Muscle layer of duodenum (tissue), 2 donors: ENCODE results near the gene TP73.

ENCODE experiments used
- H3K27ac ChIP-seq: one replicate; pipeline ENCODE4 v1.7.0; 2013; ENCODE audit warnings: mild to moderate bottlenecking, low read length
- H3K27me3 ChIP-seq: one replicate; pipeline ENCODE4 v1.7.0; 2013; ENCODE audit warnings: low read depth, mild to moderate bottlenecking, control low read depth, low read length
- H3K36me3 ChIP-seq, 2 donors: one replicate each; pipeline ENCODE4 v1.7.0; 2013; ENCODE audit warnings: low read length in 2 of 2, control low read depth in 1 of 2, mild to moderate bottlenecking in 1 of 2; ENCODE audit not compliant: insufficient read depth in 2 of 2, control insufficient read depth in 1 of 2
- H3K4me1 ChIP-seq, 2 donors: one replicate each; pipeline ENCODE4 v1.7.0; 2013; ENCODE audit warnings: low read length in 2 of 2, mild to moderate bottlenecking in 2 of 2, control low read depth in 1 of 2, moderate library complexity in 1 of 2; ENCODE audit not compliant: insufficient read depth in 2 of 2, control insufficient read depth in 1 of 2
- H3K4me3 ChIP-seq, 2 donors: one replicate each; pipeline ENCODE4 v1.7.0; 2013; ENCODE audit warnings: low read length in 2 of 2, low read depth in 1 of 2, mild to moderate bottlenecking in 1 of 2
- H3K9me3 ChIP-seq, 2 donors: one replicate each; pipeline ENCODE4 v1.7.0; 2013; ENCODE audit warnings: low read length in 2 of 2, control low read depth in 1 of 2, mild to moderate bottlenecking in 1 of 2; ENCODE audit not compliant: control insufficient read depth in 1 of 2
- donor health status: healthy.

The TP73 gene

GRCh38 chr1:3639397-3639911 lies 12.9 kb upstream of the TP73 start:
- Histone ChIP-seq H3K9me3 (no peaks in the 10 kb centered on the region), H3K36me3 (peaks cover 26 to 65% of the 10 kb centered on the region in 2 donors)

GRCh38 chr1:3640121-3640837 lies 12.0 kb upstream of the TP73 start:
- H3K4me3 ChIP-seq = no peak overlapping the region
- H3K9me3 ChIP-seq = no peaks in the 10 kb centered on the region
- H3K4me1 ChIP-seq = no peaks in the 10 kb centered on the region
- peaks cover 21 to 63% of the 10 kb centered on the region in 2 donors for H3K36me3 ChIP-seq
- no peaks in the 10 kb centered on the region for H3K27me3 ChIP-seq
- H3K27ac ChIP-seq = no peak overlapping the region

More at GRCh38 chr1:3639397-3639911, 12.9 kb upstream of the TP73 start:
- Histone ChIP-seq H3K4me1 (no peaks in the 10 kb centered on the region), H3K27ac (no peak overlapping the region), H3K4me3 (no peak overlapping the region), H3K27me3 (no peaks in the 10 kb centered on the region)

DNA sequence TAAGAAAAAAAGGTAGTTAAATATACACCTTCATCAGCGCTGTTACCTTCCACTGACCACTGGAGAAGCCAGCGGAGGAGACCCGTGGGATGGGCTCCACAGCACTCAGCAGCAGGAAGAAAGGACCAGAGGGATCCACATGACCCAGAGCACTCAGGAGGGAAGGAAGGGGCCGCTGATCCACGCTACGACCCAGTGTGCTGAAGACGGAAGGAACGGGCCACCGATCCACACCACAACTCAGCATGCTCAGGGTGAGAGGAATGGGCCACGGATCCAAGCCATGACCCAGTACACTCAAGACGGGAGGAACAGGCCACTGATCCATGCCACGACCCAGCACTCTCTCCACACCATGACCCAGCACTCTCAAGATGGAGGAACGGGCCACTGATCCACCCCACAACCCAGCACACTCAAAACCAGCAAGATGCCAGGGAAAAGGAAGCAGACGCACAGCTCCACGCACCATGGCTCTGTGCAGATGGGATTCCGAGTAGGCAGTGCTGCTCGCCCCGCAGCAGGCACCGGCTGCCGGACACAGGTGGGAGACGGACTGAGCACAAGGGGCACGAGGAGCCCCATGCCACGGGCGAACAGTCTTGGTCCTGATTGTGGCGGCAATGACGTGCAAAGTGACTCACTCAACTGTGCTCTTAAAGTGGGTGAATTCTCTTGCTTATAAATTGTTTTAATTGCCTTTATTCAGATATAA lies 11.1 kb upstream of the TP73 start:
- no peaks in the 10 kb centered on the region for H3K4me1 ChIP-seq
- no peaks in the 10 kb centered on the region for H3K9me3 ChIP-seq
- no peaks in the 10 kb centered on the region for H3K27me3 ChIP-seq
- no peak overlapping the region for H3K4me3 ChIP-seq
- H3K27ac ChIP-seq = no peak overlapping the region
- peaks cover 24 to 63% of the 10 kb centered on the region in 2 donors for H3K36me3 ChIP-seq

DNA sequence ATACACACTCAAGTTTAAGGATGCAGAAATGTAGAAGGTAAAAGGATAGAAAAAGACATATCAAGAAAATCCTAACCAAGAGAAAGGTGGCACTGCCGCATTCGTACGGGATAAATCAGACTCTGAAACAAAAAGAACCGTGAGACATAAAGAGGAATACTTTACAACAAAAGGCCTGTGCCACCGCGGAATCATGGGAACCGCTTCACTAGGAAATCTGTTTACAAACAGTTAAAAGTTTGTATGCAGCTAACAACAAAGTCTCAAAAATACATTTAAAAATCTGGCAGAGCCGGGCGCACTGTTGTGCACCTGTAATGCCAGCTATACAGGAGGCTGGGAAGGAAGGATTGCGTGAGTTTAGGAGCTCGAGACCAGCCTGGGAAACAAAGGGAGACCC lies 10.5 kb upstream of the TP73 start:
- H3K27ac ChIP-seq = no peak overlapping the region
- H3K27me3 ChIP-seq = no peaks in the 10 kb centered on the region
- H3K9me3 ChIP-seq = no peaks in the 10 kb centered on the region
- peaks cover 21 to 59% of the 10 kb centered on the region in 2 donors for H3K36me3 ChIP-seq
- H3K4me3 ChIP-seq = no peak overlapping the region
- H3K4me1 ChIP-seq = no peaks in the 10 kb centered on the region

- Histone ChIP-seq H3K4me3 (no peak overlapping the region), H3K27ac (no peak overlapping the region), H3K4me1 (no peaks in the 10 kb centered on the region), H3K36me3 (peaks cover 12 to 52% of the 10 kb centered on the region in 2 donors), H3K9me3 (no peaks in the 10 kb centered on the region), H3K27me3 (no peaks in the 10 kb centered on the region)
These were observed 9.2 kb upstream of the TP73 start for GRCh38 chr1:3642919-3643675.

GRCh38 chr1:3644273-3644672 lies 8.0 kb upstream of the TP73 start:
- Histone ChIP-seq H3K27me3 (no peaks in the 10 kb centered on the region), H3K36me3 (peaks cover 5 to 47% of the 10 kb centered on the region in 2 donors), H3K4me3 (no peak overlapping the region), H3K27ac (no peak overlapping the region), H3K9me3 (no peaks in the 10 kb centered on the region), H3K4me1 (peaks cover 9 to 11% of the 10 kb centered on the region in 2 donors)

DNA sequence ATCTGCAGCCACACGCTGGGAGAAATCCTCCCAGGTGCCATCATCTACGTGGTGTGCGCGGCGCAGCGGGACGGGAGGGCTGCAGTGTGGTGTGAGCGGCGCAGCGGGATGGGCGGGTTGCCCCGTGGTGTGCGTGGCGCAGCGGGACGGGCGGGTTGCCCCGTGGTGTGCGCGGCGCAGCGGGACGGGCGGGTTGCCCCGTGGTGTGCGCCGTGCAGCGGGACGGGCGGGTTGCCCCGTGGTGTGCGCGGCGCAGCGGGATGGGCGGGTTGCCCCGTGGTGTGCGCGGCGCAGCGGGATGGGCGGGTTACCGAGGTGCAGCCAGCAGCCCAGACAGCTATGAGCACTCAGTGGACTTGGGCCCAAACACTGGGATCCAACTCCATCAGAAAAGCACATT lies 7.1 kb upstream of the TP73 start:
- Histone ChIP-seq H3K36me3 (peaks cover 5 to 43% of the 10 kb centered on the region in 2 donors), H3K27me3 (no peaks in the 10 kb centered on the region), H3K4me1 (peaks cover 10 to 17% of the 10 kb centered on the region in 2 donors), H3K4me3 (no peak overlapping the region), H3K9me3 (no peaks in the 10 kb centered on the region), H3K27ac (no peak overlapping the region)

DNA sequence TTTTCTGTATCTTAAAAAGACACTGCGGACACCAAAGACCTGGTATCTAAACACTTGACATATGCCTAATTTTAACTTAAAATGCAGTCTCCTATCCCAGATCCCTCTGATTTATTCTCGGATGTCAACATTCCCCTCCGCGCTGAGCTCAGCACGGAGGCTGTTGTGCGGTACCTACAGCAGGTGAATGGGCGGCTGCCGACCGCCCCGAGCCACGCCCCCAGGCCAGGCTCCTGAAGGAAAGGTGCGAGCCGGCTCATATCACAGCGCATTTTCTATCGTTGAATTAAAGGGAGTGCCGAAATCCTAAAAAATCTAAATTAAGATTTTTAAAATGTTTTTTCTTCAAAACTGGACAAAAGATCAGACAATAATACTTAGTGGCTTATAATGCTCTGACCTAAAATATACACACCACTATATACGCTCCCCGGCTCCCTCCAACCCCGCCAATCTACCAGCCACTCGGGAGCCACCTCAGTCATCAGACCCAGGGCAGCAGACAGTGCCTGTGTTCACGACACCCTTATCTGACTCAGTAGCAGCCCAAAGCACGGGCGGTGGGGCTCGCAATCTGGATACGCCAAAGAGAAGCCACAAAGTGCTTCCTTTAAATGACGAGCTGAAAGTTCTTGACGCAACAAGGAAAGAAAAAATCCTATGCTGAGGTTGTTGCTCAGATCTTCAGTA lies 6.5 kb upstream of the TP73 start:
- Histone ChIP-seq H3K9me3 (no peaks in the 10 kb centered on the region), H3K36me3 (peaks cover 5 to 37% of the 10 kb centered on the region in 2 donors), H3K4me3 (no peak overlapping the region), H3K4me1 (peaks cover 10 to 23% of the 10 kb centered on the region in 2 donors), H3K27me3 (peaks cover 5% of the 10 kb centered on the region), H3K27ac (no peak overlapping the region)

DNA sequence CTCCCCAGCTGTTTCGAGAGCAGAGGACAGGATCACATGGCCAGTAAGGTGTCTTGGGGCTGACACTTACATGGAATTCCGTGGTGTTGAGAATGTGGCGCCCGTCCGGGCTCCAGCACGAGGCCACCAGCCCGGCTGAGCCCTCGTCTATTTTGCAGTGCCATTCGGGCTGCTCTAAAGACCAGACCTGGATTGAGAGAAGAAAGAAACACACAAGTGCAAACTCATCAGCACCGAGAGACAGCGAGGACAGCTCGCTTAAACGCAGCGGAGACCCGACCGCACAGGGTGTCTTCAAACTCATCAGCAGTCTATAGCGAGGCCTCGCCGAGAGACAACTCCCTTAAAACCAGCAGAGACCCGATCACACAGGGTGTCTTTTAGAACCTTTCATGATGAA lies 5.7 kb upstream of the TP73 start:
- H3K27me3 ChIP-seq = peaks cover 13% of the 10 kb centered on the region
- H3K27ac ChIP-seq = no peak overlapping the region
- H3K9me3 ChIP-seq = no peaks in the 10 kb centered on the region
- no peak overlapping the region for H3K4me3 ChIP-seq
- H3K4me1 ChIP-seq = peaks cover 10 to 31% of the 10 kb centered on the region in 2 donors
- H3K36me3 ChIP-seq = peaks cover 5 to 31% of the 10 kb centered on the region in 2 donors

DNA sequence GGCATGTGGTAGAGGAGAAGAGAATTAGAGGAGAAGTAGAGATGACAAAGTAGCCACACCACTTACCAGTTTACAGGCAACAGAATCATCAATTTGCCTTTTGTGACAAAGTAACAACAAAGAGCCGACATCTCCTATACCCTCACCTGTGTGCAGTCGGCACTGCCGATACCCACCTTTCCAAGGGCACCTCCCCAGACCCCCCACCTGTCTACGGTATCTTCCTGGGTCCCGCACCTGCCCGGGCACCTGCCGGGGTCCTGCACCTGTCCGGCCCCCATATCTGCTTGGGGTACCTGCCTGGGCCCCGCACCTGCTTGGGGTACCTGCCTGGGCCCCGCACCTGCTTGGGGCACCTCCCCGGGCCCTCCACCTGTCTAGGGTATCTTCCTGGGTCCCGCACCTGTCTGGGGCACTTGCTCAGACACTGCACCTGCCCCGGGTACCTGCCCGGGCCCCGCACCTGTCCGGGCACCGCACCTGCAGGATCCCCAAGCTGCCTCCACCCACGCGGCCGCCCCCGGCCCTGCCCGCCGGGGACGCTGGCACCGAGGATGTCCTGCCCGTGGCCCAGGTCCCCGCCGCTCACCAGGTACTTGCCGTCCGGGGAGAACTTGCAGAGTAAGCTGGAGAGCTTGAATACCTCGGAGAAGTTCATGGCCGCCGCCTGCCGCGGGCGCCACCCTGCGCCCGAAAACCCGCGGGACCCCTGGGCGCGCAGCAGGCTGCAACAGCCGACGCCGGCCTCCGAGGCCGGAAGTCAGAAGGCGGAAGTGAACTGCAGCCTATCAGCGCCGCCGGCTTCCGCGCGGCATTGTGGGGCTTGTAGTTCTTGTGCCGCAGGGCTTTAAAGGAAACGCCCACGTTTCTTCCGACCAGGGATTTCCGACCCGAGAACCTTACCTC lies 2.7 kb upstream of the TP73 start, which contains the start of gene WRAP73:
Gene WRAP73 (minus strand): TSS at position 762 of the 906 bp plus-strand sequence. CDS start 104 bp downstream, at position 658.
- Histone ChIP-seq H3K4me1 (peaks cover 10 to 45% of the 10 kb centered on the region in 2 donors), H3K27me3 (peaks cover 24% of the 10 kb centered on the region), H3K4me3 (peak within 1 kb of the TSS; percentile 67 to 98), H3K9me3 (no peaks in the 10 kb centered on the region), H3K36me3 (peaks cover 5 to 23% of the 10 kb centered on the region in 2 donors), H3K27ac (no peak within 1 kb of the TSS)
